Activated CD4-positive, alpha-beta T cell treated with anti-CD3 and anti-CD28 coated beads, Interleukin-2, amount 50 U/mL, for 48 hours (primary cell): ENCODE measurements around the gene BABAM1.

Source experiments
- DNase-seq, 2 experiments: peaks; one replicate each; pipeline ENCODE4 v3.0.0-alpha.2; 2020

The BABAM1 gene

DNA sequence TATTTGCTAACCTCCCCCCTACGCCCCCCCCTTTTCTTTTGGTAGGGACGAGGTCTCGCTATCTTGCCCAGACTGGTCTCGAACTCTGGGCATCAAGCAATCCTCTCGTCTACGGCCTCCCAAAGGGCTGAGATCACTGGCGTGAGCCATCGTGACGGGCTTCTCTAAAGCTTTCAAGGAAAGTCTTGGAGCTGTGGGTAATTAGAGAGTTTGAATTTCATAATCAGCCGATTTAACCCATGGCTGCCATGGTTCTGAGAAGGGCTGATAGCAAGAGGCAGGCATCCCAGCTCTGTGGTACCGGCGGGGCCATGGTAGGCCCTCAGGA lies 36.7 kb downstream of the BABAM1 start:
- DNase-seq, result no peak

DNA sequence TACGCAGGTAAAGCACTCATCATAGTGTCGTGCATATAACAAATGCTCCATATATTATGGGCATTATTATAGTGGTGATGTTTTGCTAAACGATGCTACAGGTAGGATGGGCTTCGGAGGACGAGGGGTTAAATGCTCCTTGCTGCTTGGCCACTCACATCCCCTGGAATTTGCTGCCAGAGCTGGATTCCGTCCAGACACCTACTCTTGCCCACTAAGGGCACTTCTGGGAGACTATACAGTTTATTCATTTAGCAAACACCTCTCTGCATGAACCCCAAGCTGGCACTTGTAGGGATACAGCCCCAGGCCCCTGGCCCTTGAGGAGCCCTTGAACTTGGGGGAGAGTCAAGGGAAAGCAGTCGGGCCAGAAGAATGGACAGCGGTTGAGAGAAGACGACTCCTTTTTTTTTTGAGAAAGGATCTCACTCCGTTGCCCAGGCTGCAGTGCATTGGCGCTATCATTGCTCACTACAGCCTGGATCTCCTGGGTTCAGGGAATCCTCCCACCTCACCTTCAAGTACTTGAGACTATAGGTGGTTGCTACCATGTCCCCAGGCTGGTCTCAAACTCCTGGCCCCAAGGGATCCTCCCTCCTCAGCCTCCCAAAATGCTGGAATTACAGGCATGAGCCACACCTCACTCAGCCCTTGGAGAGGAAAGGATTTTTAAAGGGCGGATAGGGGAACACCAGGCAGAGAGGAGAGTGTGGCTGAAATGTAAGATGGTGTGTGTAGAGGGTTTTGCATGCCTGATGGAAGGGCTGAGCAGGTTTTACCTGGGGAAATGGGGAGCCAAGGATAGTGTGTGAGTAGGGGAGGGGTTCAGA lies 37.4 kb downstream of the BABAM1 start:
- DNase-seq, result no peak

DNA sequence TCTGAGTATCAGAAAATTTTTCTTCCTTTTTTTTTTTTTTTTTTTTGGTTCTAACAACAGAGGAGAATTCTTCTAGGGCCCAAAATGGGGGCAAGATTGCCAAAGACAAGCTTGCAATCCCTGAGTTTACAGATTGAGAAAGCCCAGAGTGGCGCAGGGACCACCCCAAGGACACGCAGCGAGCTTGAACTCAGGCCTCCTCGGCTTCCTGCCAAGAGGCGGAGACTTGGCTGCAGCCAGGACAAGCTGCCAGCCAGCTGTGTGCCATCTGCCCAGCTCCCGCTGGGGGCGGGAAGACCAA lies 37.9 kb downstream of the BABAM1 start:
- DNase-seq, result no peak

DNA sequence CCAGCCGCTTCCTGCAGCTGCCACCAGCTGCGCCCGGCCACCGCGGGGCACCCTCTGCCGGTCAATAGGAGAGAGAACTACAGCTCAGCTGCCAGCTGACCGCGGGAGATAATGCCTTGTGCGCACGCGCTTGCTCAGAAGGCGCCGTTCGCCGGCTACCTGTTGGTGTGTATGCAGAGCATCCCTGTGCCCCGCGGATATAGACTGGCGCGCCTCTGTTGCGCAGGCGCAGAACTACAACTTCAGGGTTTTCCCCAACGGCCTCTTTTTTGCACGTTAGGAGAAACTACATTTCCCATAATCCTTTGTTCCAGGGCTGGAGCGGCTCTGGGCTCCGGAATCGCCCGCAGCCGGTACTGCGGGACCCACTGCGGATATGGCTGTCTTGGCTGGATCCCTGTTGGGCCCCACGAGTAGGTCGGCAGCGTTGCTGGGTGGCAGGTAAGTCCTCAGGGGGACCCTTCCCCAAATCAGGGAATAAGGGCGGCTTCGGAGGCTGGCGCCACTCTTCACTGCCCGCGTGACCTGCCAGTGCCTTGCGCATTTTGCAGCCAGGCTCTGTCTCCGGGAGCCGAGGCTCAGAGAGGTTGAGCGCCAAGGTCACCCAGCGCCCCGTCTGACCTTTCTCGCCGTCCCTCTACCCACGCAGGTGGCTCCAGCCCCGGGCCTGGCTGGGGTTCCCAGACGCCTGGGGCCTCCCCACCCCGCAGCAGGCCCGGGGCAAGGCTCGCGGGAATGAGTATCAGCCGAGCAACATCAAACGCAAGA lies 38.5 kb downstream of the BABAM1 start, which contains the start of gene MRPL34:
TSS of gene MRPL34 (plus strand) at position 356 of the 768 bp plus-strand sequence. CDS start at position 377, 21 bp downstream.
- peak; percentile 97 for DNase-seq

DNA sequence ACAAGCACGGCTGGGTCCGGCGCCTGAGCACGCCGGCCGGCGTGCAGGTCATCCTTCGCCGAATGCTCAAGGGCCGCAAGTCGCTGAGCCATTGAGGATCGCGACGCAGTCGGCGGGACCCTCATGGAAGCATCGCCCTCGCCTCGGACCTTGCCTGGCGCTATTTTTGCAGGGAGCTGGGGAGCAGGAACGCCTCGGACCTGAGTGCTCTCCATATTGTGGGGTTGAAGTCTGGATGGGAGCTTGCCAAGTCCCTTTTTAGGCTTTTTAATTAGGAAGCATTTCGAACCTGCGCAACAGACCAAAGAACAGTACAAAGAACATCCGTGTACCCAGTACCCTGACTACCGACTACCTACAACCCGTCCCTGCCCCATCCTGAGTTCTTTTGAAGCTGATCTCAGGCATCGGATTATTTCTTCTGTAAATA lies 39.1 kb downstream of the BABAM1 start:
- DNase-seq, result no peak

DNA sequence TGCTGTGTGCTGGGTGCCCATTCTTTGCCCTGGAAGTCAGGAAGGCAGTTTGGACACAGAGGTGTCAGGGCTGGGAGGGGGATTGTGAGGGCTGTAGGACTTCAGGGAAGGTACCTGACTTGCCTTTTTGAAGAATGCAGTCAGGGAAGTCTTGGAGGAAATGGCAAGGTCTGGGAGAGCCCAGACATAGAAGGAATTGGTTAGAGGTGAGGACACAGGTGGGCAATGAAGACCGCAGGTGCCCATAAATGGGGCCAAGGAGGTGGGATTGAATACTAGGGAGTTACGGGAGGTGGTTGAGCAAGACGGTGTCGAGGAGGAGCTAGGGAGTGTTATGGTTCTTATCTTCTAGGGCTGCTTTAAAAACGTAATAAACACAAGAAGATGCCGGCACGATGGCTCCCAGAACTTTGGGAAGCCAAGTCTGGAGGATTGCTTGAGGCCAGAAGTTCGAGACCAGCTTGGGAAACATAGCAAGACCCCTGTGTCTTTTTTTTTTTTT lies 40.7 kb downstream of the BABAM1 start:
- no peak for DNase-seq

DNA sequence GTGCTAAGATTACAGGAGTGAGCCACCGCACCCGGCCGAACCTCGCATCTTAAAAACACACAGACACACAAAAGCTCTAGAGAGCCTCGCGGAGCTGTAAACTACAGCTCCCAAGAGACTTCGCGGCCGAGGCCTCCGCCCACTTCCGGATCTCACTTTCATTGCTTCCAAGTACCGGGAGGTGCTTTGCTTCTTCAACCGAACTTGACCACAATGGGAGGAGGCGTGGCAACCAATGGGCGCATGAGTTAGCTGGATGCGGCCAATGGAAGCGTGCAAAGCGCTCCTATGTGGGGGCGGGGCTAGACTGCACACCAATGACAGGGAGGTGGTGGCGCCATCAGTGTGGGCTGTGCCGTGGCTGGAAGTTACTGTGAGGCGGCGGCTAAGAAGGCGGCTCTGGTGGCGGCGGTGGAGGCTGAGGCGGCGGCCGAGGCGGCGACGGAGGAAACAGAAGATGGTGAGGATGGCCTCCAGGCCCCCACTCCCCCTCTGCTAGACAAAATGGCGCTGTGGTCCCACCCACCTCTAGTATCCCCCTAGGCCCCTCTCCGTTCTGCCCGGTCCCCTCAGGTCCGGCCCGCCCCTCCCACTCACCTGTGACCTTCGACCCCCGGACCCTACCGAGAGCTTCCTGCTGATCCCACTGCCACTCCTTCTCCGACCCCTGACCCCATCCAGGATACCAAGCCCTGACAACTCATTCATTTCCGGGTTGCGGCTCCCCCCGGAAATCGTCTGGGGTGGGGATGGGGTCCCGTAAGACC lies 42.1 kb downstream of the BABAM1 start, which contains the start of gene DDA1:
TSS of gene DDA1 (plus strand) at position 366 of the 767 bp plus-strand sequence. CDS start at position 458, 92 bp downstream.
- peak; percentile 99 to 100 for DNase-seq

DNA sequence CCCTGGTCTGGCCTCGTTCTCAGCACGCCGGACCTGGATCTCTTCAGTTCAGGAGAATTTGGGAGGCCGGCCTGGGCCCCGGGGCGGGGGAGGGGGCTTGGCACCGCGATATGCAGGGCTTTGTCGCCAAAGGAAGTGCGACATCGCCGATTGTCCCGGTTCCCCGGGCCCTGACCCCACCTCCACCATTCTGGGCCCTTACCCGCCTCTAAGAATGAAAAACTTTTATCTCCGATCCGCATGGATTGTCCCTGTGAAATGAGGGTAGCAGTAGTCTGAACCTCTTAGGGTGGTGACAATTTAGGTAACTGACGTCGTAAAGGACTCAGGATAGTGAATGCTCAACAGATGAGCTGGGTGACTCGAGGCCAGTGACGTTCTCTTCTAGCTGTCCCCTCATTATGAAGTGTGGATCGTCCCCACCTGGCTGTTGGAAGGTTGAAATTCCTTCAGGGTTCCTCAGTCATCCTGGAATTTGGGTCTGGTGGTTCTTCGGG lies 42.8 kb downstream of the BABAM1 start:
- peak in 1 of 2 experiments; percentile 23 for DNase-seq

DNA sequence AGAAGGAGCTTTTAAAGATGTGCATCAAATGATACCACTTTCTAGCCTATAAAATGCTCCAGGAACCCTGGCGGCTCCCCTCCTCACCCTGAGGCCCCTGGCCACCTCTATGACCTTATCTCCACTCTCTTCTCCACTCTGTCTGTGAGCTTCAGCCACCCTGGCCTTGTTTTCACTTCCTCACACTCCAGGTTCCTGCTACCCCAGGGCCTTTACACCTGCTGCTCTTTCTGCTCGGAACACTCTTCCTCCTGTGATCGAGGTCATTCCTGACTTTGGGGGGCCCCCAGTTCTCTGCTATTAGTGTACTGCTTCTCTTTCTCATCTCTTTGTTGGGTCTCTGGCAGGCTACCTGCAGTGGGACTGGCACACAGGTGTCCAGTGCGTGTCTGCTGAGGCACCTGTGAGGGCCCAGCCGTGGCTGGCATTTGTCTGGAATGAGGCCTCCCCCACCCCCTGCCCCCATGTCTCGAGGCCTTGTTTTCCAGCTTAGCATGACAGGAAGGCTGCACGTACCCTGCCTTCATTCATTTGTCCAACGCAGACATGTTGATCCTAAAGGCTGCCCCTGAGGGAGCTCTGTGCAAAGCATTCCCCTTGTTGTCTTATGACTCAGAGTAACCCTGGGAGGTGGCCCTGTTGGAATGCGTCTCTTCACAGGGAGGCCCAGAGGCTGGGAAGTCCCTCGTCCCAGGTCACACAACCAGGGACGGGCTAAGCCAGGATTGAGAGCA lies 44.4 kb downstream of the BABAM1 start:
- no peak for DNase-seq

DNA sequence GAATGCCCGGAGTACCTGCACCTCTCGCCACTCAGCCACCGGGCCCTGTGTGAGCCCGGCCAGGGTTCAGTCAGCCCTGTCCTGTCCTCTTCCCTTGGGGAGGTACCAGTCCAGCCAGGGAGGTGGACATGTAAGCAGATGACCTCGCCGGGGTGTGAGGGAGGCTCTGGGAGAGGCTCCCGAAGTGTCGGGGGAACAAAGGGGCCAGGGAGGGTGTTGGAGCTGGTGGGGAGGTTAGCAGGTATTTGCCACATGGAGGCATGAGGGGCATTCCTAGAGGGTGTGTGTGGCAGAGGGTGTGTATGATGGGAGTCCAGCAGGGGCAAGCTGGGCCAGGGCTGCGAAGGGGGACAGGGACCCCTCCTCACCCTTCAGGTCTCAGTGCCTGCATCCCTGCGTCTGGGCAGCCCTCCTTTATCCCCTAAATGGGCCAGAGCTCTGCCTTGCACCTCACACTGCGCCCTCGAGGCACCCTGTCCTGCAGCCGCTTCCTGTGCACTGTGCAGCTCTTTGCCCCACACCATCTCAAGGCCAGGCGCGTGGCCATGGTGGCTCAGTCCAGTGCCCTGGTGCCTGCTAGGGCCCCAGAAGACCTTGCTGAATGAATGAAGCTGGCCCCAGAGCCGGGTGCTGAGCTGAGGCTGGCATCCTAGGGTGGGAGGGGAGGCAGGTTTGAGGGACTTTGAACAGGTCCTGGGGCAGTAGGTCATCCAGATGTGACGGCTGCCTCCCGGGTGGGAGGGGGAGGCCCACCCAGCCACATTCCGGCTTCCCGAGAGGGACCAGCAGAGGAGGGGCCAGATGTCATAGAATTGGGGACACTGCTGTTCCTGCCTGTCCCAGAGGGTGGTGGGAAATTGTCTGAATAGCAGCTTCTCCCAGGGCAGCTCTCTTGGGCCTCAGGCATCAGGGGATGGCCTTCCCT lies 45.2 kb downstream of the BABAM1 start:
- DNase-seq, result no peak

DNA sequence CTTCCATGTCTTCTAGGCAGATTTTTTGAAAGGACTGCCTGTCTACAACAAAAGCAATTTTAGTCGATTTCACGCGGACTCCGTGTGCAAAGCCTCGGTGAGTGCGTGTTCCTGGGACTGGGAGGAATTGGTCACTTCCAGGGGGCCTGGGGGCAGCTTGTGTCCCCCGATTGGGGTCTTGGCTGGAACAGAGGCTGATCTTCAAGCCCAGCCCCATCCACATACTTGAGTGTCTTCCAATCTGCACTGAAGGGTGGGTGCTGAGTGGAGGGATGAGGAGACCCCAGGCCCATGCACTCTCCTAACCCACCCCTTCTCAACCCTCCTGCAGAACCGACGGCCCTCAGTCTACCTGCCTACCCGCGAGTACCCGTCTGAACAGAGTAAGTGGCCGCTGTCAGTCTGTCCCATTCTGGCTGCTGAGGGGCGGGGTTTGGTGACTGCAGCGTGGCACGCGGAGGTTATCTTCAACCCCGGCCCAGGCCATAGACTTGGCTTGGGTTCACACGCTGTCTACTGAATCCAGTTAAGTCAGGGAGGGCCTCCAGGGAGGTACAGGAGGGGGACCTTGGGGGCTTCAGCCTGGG lies 46.9 kb downstream of the BABAM1 start:
- DNase-seq, result no peak

DNA sequence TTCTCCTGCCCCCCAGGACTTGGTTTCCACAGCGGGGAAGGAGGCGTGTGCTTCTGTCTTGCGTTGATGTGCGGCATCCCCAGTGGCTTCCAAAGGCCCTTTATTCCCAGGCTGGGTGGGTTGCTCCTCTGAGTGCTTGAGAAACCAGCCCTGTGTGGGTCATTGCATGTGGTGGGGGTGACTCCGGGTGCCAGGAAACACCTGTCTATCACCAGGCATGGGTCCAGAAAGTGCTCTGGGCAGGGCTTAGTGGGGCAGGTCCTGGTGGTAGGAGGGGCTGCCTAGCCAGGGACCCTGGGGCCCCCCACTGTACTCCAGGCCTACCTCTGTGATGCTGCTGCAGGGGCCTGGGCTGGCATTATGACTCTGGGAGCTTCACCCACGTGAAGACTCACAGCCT lies 51.7 kb downstream of the BABAM1 start:
- DNase-seq, result no peak

DNA sequence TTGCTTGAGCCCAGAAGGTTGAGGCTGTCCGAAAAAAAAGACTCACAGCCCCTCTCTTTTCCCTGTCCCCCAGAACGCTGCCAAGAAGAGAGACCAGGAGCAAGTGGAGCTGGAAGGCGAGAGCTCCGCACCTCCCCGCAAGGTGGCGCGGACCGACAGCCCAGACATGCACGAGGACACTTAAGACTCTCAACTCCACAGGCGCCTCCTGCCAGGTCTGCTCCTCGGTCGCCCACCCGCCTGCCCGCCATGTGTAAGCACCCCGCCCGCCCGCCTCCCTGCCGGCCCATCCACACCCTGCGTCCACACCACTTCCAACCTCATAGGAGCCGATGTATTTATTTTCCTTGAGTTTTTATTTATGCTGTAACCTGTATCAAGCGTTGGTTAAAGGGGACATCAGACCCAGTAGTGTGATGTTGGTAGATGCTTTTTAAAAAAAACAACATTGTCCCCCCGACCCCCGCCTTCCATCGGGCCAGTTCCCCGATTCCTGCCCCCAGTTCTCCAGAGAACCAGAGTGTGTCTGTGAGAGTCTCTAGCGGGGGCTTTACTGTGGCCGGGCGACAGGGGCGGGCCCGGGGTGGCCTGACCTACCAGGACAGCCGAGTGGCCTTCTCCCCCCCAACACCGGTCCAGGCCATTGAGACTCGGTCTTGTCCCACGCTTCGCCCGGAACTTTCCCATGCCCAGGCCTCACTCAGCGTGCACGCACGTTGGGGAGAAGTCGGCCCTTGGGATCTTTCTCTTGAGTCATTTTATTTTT lies 52.4 kb downstream of the BABAM1 start:
- DNase-seq, result no peak

DNA sequence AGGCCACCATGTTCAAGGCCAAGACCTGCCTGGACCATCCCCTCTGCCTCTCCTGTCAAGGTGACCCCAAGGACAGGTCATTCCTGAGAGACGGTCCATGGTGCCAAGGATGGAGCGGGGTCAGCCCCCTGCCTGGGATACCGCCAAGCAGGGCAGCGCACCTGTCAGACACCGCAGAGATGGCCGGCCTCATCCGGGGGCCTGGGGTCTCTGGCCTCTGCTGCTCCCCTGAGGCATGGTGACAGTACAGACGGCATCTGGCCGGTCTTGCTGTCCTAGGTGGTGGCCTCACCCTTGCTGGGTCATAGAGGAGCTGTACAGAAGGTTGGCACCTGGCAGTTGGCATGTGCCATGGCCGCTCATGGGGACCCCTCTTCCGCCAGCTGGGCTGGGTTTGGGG lies 53.2 kb downstream of the BABAM1 start:
- no peak for DNase-seq

DNA sequence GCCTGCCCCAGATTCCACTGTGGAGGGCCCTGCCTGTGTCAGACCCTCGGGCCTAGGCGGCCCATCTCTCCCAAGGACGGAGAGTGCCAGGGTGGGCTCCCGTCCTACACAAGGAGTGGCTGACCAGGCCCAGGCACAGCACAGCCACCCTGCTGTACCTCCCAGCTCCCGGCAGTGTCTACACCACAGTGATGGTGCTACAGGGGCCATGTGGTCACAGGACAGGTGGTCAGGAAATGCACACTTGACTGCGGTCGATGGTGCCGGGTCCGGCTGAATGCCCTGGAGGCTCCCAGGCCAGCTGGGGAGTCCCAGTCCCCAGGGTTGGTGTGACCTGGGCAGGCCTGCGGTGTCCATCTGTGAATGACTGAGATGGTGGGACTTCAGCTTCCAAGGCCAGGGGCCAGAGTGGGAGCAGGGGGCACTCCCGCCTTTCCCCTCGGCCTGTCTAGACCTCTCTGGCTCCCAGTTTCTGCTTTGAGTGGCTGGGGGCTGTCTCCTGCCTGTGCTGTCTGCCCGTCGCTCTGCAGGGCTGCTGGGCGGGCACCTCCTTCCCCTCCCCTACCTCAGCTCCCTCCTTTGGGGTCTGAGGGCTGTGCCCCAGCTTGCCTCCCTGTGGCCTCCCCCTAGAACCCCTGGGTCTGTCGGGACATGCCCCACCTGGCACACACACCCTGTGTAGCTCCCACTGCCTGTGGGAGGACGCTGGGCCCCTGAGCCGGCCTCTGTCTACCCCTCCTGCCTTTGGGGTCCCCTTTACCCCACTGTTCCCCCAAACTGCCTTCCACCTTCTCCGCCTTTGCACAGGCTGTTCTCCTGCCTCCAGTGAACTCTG lies 54.6 kb downstream of the BABAM1 start:
- DNase-seq, result no peak

DNA sequence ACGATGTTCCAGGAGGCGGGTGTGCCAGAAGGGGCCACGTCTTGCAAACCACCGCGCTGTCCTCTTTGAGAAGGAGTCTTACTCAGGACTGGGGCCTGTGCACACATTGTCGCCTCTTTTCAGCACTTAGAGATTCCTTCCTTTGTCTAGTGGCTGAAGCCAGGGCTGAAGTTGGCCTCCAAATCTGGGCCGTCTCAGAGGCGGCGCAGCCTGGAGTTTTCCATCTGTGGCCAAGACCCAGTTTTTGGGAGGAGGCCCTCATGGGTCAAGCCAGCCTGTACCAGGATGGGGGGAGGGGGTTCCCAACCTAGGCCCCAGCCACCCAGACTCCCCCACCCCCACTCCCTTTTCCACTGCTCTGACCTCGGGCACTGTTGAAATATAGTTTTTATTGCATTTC lies 55.6 kb downstream of the BABAM1 start:
- no peak for DNase-seq

DNA sequence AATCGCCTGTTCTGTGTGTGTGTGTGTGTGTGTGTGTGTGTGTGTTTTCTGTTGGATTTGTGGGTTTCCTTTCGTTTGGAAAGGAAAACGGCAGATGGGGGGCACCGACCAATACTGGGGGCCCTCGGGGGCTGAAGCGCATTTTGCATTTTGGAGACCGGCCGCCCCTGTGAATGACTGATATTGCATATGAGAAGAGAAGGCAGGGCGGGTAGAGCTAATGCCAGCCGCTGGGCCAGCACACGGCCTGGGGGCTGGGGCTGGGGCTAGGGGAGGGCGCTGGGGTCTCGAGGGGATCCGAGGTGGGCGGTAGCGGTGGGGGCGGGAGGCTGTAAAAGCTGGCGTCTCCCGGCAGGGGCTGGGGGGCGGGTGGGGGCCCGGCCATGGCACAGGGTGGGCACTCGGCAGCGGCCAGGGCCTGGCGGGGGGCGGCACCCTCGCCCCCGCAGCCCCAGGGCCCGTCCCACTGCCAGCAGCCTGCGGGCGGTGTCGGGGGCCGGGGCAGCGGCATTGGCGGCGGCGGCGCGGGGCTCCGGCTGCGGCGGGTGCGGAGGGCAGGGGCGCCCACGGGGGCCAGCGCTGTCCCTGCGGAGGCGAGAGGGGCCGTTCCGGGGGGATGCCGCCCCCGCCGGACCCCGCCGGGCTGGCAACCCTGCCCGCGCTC lies 56.2 kb downstream of the BABAM1 start:
- DNase-seq, result no peak

DNA sequence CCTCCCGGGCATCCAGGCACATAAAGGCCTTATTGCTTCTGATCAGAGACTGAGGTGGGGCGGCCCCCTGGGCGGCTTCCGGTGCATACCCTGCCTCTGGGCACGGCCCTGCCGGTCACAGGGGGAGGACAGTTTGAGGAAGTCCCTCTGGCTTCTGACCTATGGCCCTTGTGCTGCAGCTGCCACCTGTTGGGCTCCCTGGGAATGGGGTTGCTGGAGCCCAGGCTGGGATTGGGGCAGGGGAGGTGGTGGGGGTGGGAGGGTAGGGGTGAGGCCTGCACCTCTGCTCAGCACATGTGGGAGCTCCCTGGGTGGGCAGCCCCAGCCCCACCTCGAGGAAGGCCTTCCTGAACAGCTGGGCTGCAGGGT lies 56.7 kb downstream of the BABAM1 start:
- no peak for DNase-seq
